Astrocyte of the spinal cord (primary cell): Measurements from ENCODE around the gene PITX3.

Experiments
- DNase-seq: peaks from one replicate; pipeline ENCODE4 v3.0.0; 2011; ENCODE audit warnings: low read depth, low spot score
- H3K4me3 ChIP-seq: 2 replicates; pipeline ENCODE4 v1.5.1; 2011; ENCODE audit warnings: low read depth, mild to moderate bottlenecking, low read length, moderate library complexity
- CTCF ChIP-seq: IDR thresholded peaks from 2 replicates; pipeline ENCODE4 v1.5.1; 2012; ENCODE audit warnings: low read depth, mild to moderate bottlenecking, low read length, inconsistent platforms
- in situ Hi-C: cut with HindIII; loops from 2 replicates; pipeline ENCODE4 v1.10.0; 2017; ENCODE audit warnings: low sequenced_read_pairs

PITX3 gene

GRCh38 chr10:102279104-102279503 lies 37.8 kb upstream of the PITX3 start:
- no peak overlapping the region for H3K4me3 ChIP-seq
- in situ Hi-C loops, result no loop called here
- no peak for DNase-seq
- no peak for TF ChIP-seq CTCF

GRCh38 chr10:102275343-102275742 lies 34.0 kb upstream of the PITX3 start:
- no peak for DNase-seq
- in situ Hi-C loops, result no loop called here

DNA sequence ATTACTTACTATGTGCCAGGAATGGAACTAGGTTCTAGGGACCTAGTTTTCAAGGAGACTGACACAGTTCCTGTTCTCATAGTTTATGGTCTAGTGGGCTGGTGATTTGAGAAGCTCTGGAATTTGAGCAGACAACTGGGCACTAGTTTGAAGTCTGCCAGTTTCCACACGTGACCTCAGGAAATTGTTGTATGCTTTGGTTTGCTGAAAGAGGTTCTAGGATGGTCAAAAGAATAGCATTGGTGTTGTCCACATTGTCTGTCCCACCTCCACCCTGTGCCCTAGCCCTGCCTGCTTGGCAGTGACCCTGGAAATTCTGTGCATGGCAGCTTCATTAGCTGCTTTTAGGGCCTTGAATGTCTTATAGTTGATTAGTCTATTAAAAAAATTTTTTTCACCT lies 32.8 kb upstream of the PITX3 start:
- in situ Hi-C loops, result no loop called here
- no peak for TF ChIP-seq CTCF
- no peak overlapping the region for H3K4me3 ChIP-seq
- DNase-seq, result no peak

More at GRCh38 chr10:102275343-102275742, 34.0 kb upstream of the PITX3 start:
- TF ChIP-seq CTCF, result no peak
- H3K4me3 ChIP-seq, result no peak overlapping the region

GRCh38 chr10:102269017-102269416 lies 27.7 kb upstream of the PITX3 start:
- TF ChIP-seq CTCF, result no peak
- DNase-seq, result peak; percentile 12
- in situ Hi-C loops, result no loop called here
- no peak overlapping the region for H3K4me3 ChIP-seq

GRCh38 chr10:102268375-102268888 lies 27.1 kb upstream of the PITX3 start:
- no peak overlapping the region for H3K4me3 ChIP-seq
- peak; percentile 45 for DNase-seq
- in situ Hi-C loops, result no loop called here
- no peak for TF ChIP-seq CTCF

DNA sequence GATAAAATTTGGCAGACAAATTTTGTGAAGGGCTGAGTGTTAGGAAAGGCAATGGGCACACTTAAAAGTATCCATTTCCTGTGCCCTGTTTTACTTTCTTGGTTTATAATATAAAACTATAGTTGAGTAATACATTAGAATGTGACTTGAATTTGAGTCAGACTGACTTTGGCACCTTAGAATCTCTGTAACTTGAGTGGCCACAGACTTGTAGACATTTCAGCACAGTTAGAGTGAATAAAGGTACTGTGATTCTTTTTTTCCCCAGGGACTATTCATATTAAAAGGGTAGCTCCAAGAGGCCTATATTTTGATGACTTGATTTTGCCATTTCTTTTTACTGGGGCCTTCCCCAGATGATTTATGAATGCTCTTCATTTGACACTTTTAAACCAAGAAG lies 26.4 kb upstream of the PITX3 start:
- no peak for TF ChIP-seq CTCF
- DNase-seq, result peak; percentile 69
- no peak overlapping the region for H3K4me3 ChIP-seq
- in situ Hi-C loops, result no loop called here

- DNase-seq, result no peak
- TF ChIP-seq CTCF, result no peak
- H3K4me3 ChIP-seq, result no peak overlapping the region
- in situ Hi-C loops, result no loop called here
Observed at GRCh38 chr10:102266670-102267069, 25.4 kb upstream of the PITX3 start.
